Breast epithelium (tissue), 4 donors: Measurements from ENCODE around the gene PTDSS2. TPM values are rescaled to one million over a fixed set of nuclear protein-coding genes. Genes with fewer than 3 reads are reported as not detected.

Source experiments
- DNase-seq, 2 donors: peaks; one replicate each; pipeline ENCODE4 v3.0.0-alpha.2; 2019; ENCODE audit warnings: low spot score in 2 of 2
- H3K27ac ChIP-seq, 2 donors: fragments of 200-600 bp; sonication (generic) in 1 of 2; one replicate each; pipeline ENCODE4 v1.5.1; 2016 to 2019; ENCODE audit warnings: mild to moderate bottlenecking in 1 of 2
- H3K27me3 ChIP-seq, 2 donors: fragments of 200-600 bp; sonication (generic) in 1 of 2; one replicate each; pipeline versions ENCODE4 v1.5.1 to v1.6.0; 2017 to 2019; ENCODE audit warnings: control low read depth in 1 of 2, mild to moderate bottlenecking in 1 of 2
- H3K36me3 ChIP-seq: fragments of 200-600 bp; one replicate; pipeline ENCODE4 v1.5.1; 2019
- H3K4me1 ChIP-seq, 2 donors: fragments of 200-600 bp; sonication (generic); one replicate each; pipeline ENCODE4 v1.5.1; 2016 to 2019; ENCODE audit warnings: control low read depth in 1 of 2
- H3K4me3 ChIP-seq, 3 donors: fragments of 200-600 bp; sonication (generic); 1 replicate in 2 of 3; 2 replicates in 1 of 3; pipeline ENCODE4 v1.5.1; 2016 to 2019; ENCODE audit warnings: mild to moderate bottlenecking in 3 of 3, moderate library complexity in 2 of 3
- H3K9me3 ChIP-seq, 2 donors: fragments of 200-600 bp; sonication (generic) in 1 of 2; one replicate each; pipeline ENCODE4 v1.5.1; 2016 to 2019; ENCODE audit warnings: control low read depth in 1 of 2
- CTCF ChIP-seq, 3 donors: fragments of 450-650 bp; IDR thresholded peaks; one replicate each; pipeline ENCODE4 v1.5.1; 2016 to 2017; ENCODE audit warnings: antibody characterized with exemption in 3 of 3, mild to moderate bottlenecking in 3 of 3, moderate library complexity in 3 of 3
- POLR2A ChIP-seq: fragments of 450-650 bp; IDR thresholded peaks from one replicate; pipeline ENCODE4 v1.6.1; 2016; ENCODE audit warnings: antibody characterized with exemption, mild to moderate bottlenecking, moderate library complexity
- POLR2AphosphoS5 ChIP-seq, 3 donors: sonication (generic); formaldehyde crosslinking; IDR thresholded peaks; one replicate each; pipeline ENCODE4 v1.6.1; 2017; ENCODE audit warnings: antibody characterized with exemption in 3 of 3
- intact Hi-C: fragments of 100-400 bp; cut with DNase I; formaldehyde crosslinking; loops from one replicate; pipeline ENCODE4 v1.15.1; 2023; ENCODE audit warnings: low total_unique reads
- total RNA-seq, 3 donors: library from RNA; depleted of rRNA; stranded (reverse); fragments of >200 nt; gene quantifications; one replicate each; pipeline ENCODE4 v1.1.0, GENCODE V29; 2016

PTDSS2 gene
- total RNA-seq, 3 donors from 2014 or later: 23.8 to 53.7 (median 33.1) TPM

GRCh38 chr11:453564-453963 is 3.5 kb downstream of the PTDSS2 start:
- Histone ChIP-seq H3K27ac (no peak overlapping the region), H3K4me1 (peaks cover 0 to 4% of the 10 kb centered on the region in 2 donors), H3K4me3 (no peak overlapping the region), H3K9me3 (no peaks in the 10 kb centered on the region), H3K36me3 (no peaks in the 10 kb centered on the region), H3K27me3 (no peaks in the 10 kb centered on the region)
- DNase-seq: no peak
- no peak for TF ChIP-seq POLR2AphosphoS5 (IDR thresholded peaks at IDR 0.05)
- no peak for TF ChIP-seq CTCF (IDR thresholded peaks at IDR 0.05)
- TF ChIP-seq POLR2A: no peak
- intact Hi-C loops: loop anchor here (10.0 kb wide), 1 partner anchor 149 kb away; the partner anchor contains the start of gene IFITM2

- no peaks in the 10 kb centered on the region for H3K36me3 ChIP-seq
- H3K4me3 ChIP-seq: no peak overlapping the region
- intact Hi-C loops: loop anchor here (10.0 kb wide), 1 partner anchor 149 kb away; the partner anchor contains the start of gene IFITM2
- H3K9me3 ChIP-seq: no peaks in the 10 kb centered on the region
- DNase-seq: no peak
- no peak overlapping the region for H3K27ac ChIP-seq
- peaks cover 0 to 4% of the 10 kb centered on the region in 2 donors for H3K4me1 ChIP-seq
- TF ChIP-seq POLR2A: no peak
- TF ChIP-seq CTCF (IDR thresholded peaks at IDR 0.05): no peak
- no peak for TF ChIP-seq POLR2AphosphoS5 (IDR thresholded peaks at IDR 0.05)
- H3K27me3 ChIP-seq: no peaks in the 10 kb centered on the region
These were observed 4.0 kb downstream of the PTDSS2 start for GRCh38 chr11:454043-454442.

GRCh38 chr11:454801-455565 is 4.9 kb downstream of the PTDSS2 start:
- TF ChIP-seq POLR2A: no peak
- no peak for TF ChIP-seq POLR2AphosphoS5 (IDR thresholded peaks at IDR 0.05)
- TF ChIP-seq CTCF (IDR thresholded peaks at IDR 0.05): no peak
- Histone ChIP-seq H3K4me1 (no peaks in the 10 kb centered on the region), H3K27ac (no peak overlapping the region), H3K4me3 (no peak overlapping the region), H3K27me3 (no peaks in the 10 kb centered on the region), H3K36me3 (no peaks in the 10 kb centered on the region), H3K9me3 (no peaks in the 10 kb centered on the region)
- intact Hi-C loops: loop anchor here (10.0 kb wide), 1 partner anchor 150 kb away; the partner anchor contains the start of gene IFITM2
- no peak for DNase-seq

GRCh38 chr11:455566-456147 is 5.6 kb downstream of the PTDSS2 start:
- H3K4me1 ChIP-seq: no peaks in the 10 kb centered on the region
- H3K36me3 ChIP-seq: no peaks in the 10 kb centered on the region
- intact Hi-C loops: loop anchor here (10.0 kb wide), 1 partner anchor 151 kb away; the partner anchor contains the start of gene IFITM2
- H3K4me3 ChIP-seq: no peak overlapping the region
- H3K27me3 ChIP-seq: no peaks in the 10 kb centered on the region
- TF ChIP-seq POLR2AphosphoS5 (IDR thresholded peaks at IDR 0.05) (no peak), CTCF (IDR thresholded peaks at IDR 0.05) (no peak)
- no peak for DNase-seq
- no peak overlapping the region for H3K27ac ChIP-seq
- H3K9me3 ChIP-seq: no peaks in the 10 kb centered on the region

- no peaks in the 10 kb centered on the region for H3K27me3 ChIP-seq
- H3K4me1 ChIP-seq: no peaks in the 10 kb centered on the region
- H3K9me3 ChIP-seq: no peaks in the 10 kb centered on the region
- intact Hi-C loops: loop anchor here (10.0 kb wide), 1 partner anchor 152 kb away; the partner anchor contains the start of gene IFITM2
- no peaks in the 10 kb centered on the region for H3K36me3 ChIP-seq
- no peak for DNase-seq
- TF ChIP-seq CTCF (IDR thresholded peaks at IDR 0.05) (no peak), POLR2AphosphoS5 (IDR thresholded peaks at IDR 0.05) (no peak), POLR2A (no peak)
- no peak overlapping the region for H3K27ac ChIP-seq
- no peak overlapping the region for H3K4me3 ChIP-seq
These were observed 6.5 kb downstream of the PTDSS2 start for GRCh38 chr11:456533-456932.
